Stimulated activated CD8-positive, alpha-beta memory T cell treated with anti-CD3 and anti-CD28 coated beads, Interleukin-2, amount 100 ng/mL, for 1 hour (primary cell): ENCODE measurements around the gene ARCN1.
"Not testable (repeated sequence)": the region's sequence is repeated elsewhere in the genome, so short reads cannot be mapped to it uniquely, and the experiment has no call there.

Experiments
- DNase-seq, 2 donors: peaks; one replicate each; pipeline ENCODE4 v3.0.0-alpha.2; 2020; ENCODE audit warnings: low read depth in 2 of 2

ARCN1 gene

GRCh38 chr11:118544010-118544646 is 28.1 kb upstream of the ARCN1 start:
- DNase-seq, result no peak

- DNase-seq, result no peak
These were observed 27.6 kb upstream of the ARCN1 start for GRCh38 chr11:118544647-118545010.

GRCh38 chr11:118545533-118545932 is 26.7 kb upstream of the ARCN1 start:
- DNase-seq, result no peak

GRCh38 chr11:118547132-118547531 is 25.1 kb upstream of the ARCN1 start:
- no peak for DNase-seq

- no peak for DNase-seq
These were observed 19.9 kb upstream of the ARCN1 start for GRCh38 chr11:118552341-118552740.

GRCh38 chr11:118560806-118561205 is 11.4 kb upstream of the ARCN1 start:
- DNase-seq, result no peak

- no peak for DNase-seq
These were observed 7.2 kb upstream of the ARCN1 start for GRCh38 chr11:118565051-118565450.

GRCh38 chr11:118569670-118570069 is 2.5 kb upstream of the ARCN1 start:
- DNase-seq, result no peak

GRCh38 chr11:118570787-118571186 is 1.4 kb upstream of the ARCN1 start:
- DNase-seq, result no peak

- not testable (repeated sequence) for DNase-seq
These were observed 528 bp upstream of the ARCN1 start for GRCh38 chr11:118571701-118572060.

GRCh38 chr11:118572981-118573550 is 857 bp downstream of the ARCN1 start:
- no peak for DNase-seq

GRCh38 chr11:118574636-118575035 is 2.4 kb downstream of the ARCN1 start:
- DNase-seq, result no peak

- DNase-seq, result not testable (repeated sequence)
These were observed 5.8 kb downstream of the ARCN1 start for GRCh38 chr11:118577995-118578394.

GRCh38 chr11:118581057-118581456 is 8.8 kb downstream of the ARCN1 start:
- no peak for DNase-seq

GRCh38 chr11:118587952-118588351 is 15.7 kb downstream of the ARCN1 start:
- DNase-seq, result no peak

GRCh38 chr11:118592616-118593367 is 20.6 kb downstream of the ARCN1 start:
- DNase-seq, result no peak

GRCh38 chr11:118594984-118595383 is 22.8 kb downstream of the ARCN1 start:
- not testable (repeated sequence) for DNase-seq

- no peak for DNase-seq
These were observed 24.3 kb downstream of the ARCN1 start for GRCh38 chr11:118596224-118597146.

- DNase-seq, result no peak
These were observed 25.3 kb downstream of the ARCN1 start for GRCh38 chr11:118597556-118597955.

- DNase-seq, result no peak
These were observed 30.1 kb downstream of the ARCN1 start for GRCh38 chr11:118602331-118602730.

GRCh38 chr11:118603709-118604108 is 31.5 kb downstream of the ARCN1 start:
- not testable (repeated sequence) for DNase-seq

- no peak for DNase-seq
These were observed 32.4 kb downstream of the ARCN1 start for GRCh38 chr11:118604566-118604965.
